ENCODE measurements around the gene CYTH4. TPM values are rescaled to one million over a fixed set of nuclear protein-coding genes. Genes with fewer than 3 reads are reported as not detected.

CYTH4 gene
- total RNA-seq, 2 donors from 2014 or later: 50.8 to 78.0 TPM

DNA sequence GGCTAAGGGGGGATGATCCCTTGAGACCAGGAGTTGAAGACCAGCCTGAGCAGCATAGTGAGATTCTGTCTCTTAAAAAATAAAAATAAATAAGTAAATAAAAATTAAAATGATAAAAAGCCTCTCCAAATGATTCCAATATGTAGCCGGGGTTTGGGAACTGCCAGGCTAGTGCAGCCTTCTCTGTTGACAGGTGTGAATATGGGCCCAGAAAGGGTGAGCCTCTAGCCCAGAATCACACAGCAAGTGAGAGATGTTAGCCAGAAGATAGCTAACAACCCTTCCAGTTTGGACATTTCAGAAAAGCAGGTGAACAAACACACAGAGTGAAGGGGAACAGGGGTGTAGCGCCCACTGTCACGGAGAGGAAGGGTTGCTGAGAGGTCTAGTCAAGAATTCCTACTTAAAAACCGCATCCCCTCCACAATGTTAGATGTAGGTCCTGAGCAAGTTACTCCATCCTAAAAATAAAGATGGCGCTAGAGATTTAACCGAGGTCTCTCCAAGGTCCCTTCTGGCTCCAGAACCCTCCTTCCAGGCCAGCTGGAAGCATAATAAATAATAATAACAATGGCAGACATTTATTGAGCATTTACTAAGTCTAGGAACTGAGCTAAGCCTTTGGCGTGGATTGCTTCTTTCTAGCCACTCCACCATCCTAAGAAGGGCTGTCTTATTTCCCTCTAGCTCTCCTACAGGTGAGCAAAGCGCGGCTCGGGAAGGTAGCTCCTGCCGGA, 51.6 kb downstream of the CYTH4 start:
- ATAC-seq (ENCODE audit: insufficient number of reproducible peaks, low FRiP score, low read depth) (no peak), DNase-seq (ENCODE audit: low spot score) (no peak)
- Histone ChIP-seq H3K36me3 (no peaks in the 10 kb centered on the region), H3K4me3 (no peak overlapping the region), H3K4me1 (ENCODE audit: control insufficient read depth in 1 of 2, low read depth in 2 of 2) (no peaks in the 10 kb centered on the region), H3K27me3 (replicated peaks; ENCODE audit: insufficient read depth) (peaks cover 17% of the 10 kb centered on the region), H3K27ac (no peak overlapping the region), H3K9me3 (no peaks in the 10 kb centered on the region)
- TF ChIP-seq, protein P1, sequence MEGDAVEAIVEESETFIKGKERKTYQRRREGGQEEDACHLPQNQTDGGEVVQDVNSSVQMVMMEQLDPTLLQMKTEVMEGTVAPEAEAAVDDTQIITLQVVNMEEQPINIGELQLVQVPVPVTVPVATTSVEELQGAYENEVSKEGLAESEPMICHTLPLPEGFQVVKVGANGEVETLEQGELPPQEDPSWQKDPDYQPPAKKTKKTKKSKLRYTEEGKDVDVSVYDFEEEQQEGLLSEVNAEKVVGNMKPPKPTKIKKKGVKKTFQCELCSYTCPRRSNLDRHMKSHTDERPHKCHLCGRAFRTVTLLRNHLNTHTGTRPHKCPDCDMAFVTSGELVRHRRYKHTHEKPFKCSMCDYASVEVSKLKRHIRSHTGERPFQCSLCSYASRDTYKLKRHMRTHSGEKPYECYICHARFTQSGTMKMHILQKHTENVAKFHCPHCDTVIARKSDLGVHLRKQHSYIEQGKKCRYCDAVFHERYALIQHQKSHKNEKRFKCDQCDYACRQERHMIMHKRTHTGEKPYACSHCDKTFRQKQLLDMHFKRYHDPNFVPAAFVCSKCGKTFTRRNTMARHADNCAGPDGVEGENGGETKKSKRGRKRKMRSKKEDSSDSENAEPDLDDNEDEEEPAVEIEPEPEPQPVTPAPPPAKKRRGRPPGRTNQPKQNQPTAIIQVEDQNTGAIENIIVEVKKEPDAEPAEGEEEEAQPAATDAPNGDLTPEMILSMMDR (IDR thresholded peaks at IDR 0.05): no peak

DNA sequence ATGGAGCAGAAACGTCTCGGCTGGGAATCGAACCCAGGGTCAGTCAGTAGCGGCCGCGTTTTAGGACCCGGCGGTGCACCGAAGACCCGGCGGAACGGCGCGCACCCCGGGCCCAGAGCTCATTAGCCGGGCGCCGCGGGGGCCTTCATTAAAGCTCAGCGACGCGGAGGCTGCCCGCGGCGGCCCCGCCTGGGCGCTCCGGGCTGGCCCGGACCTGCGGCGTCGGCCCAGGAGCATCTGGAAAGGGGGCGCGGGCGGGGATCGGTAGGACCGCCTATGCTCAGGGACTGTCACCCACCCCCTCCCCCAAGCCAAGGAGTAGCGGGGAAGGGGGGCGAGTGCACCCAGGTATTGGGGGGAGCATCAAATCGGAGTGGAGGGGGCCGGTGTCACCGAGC, 52.2 kb downstream of the CYTH4 start:
- ATAC-seq (ENCODE audit: insufficient number of reproducible peaks, low FRiP score, low read depth) (no peak), DNase-seq (ENCODE audit: low spot score) (no peak)
- H3K4me1 ChIP-seq (ENCODE audit: control insufficient read depth in 1 of 2, low read depth in 2 of 2): no peaks in the 10 kb centered on the region
- peaks cover 17% of the 10 kb centered on the region for H3K27me3 ChIP-seq (replicated peaks; ENCODE audit: insufficient read depth)
- TF ChIP-seq, protein P1 (IDR thresholded peaks at IDR 0.05): no peak
- no peak overlapping the region for H3K27ac ChIP-seq
- H3K9me3 ChIP-seq: no peaks in the 10 kb centered on the region
- no peak overlapping the region for H3K4me3 ChIP-seq
- no peaks in the 10 kb centered on the region for H3K36me3 ChIP-seq

DNA sequence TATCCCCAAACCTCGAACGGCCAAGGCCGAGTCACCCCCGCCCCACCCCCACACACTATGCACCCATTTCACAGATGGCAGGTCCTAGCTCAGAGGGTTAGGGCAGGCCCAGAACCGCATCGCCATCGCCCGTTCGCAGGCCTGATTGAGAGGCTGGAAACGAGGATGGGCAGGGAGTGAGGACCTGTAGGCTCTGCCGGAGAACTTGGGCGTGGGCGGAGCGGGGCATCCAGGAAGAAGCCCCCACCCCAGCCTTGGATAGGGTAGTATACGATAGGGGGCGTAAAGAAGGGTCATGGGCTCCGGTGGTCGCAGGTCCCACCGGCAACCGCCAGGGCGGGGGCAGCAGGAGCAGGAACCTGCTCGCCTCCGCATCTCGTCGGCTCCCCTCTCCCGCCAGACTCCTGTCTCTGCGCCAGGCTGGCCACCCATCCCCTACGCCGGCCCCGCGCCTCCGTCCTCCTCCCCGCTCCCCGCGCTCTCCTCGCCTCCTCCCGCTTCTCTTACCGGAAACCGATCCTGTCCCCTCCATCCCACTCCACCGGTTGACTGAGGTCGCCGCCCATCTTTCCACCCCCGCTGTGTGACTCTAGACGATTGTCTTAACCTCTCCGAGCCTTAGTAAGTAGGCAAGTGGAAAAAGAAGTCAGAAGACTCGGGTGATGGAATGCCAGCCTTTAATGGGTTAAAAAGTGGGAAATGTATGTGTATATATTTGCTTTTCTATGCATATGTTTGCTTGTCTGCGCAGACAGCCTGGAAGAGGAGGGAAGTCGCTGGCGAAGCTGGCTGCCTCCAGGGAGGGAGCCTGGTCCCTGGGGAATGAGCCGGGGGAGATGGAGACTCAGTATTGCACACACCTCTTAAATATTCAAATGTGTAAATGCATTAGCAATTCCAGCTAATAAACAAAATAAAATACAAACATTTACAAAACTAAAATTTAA, 52.8 kb downstream of the CYTH4 start:
- ATAC-seq (ENCODE audit: insufficient number of reproducible peaks, low FRiP score, low read depth): no peak

DNA sequence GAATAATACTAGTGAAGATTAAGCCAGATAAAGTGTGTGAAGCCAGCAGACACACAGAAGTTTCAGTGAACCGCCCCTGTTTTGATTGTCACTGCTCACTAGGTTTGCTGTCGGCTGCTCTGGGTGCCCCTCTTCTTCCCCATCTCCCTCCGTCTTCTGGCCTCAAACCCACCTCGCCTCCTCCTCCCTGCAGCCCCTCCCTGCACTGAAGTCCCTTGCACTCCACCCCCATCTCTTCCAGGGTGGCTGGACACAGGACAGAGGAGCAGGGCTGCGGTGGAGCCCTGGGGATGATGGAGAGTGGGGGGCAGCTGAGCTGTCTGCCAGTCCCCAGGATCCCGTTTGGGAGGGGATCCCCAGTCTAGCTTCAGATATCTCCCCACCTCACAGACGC, 53.5 kb downstream of the CYTH4 start:
- Histone ChIP-seq H3K9me3 (no peaks in the 10 kb centered on the region), H3K4me1 (ENCODE audit: control insufficient read depth in 1 of 2, low read depth in 2 of 2) (no peaks in the 10 kb centered on the region), H3K36me3 (no peaks in the 10 kb centered on the region), H3K27me3 (replicated peaks; ENCODE audit: insufficient read depth) (peaks cover 17% of the 10 kb centered on the region), H3K4me3 (no peak overlapping the region), H3K27ac (no peak overlapping the region)
- ATAC-seq (ENCODE audit: insufficient number of reproducible peaks, low FRiP score, low read depth): no peak
- DNase-seq (ENCODE audit: low spot score): no peak
- TF ChIP-seq, protein P1 (IDR thresholded peaks at IDR 0.05): no peak

More for the DNA sequence above, 52.8 kb downstream of the CYTH4 start:
- DNase-seq (ENCODE audit: low spot score): no peak
- H3K9me3 ChIP-seq: no peaks in the 10 kb centered on the region
- peaks cover 17% of the 10 kb centered on the region for H3K27me3 ChIP-seq (replicated peaks; ENCODE audit: insufficient read depth)
- no peak overlapping the region for H3K27ac ChIP-seq
- H3K4me3 ChIP-seq: no peak overlapping the region
- H3K36me3 ChIP-seq: no peaks in the 10 kb centered on the region
- TF ChIP-seq, protein P1 (IDR thresholded peaks at IDR 0.05): no peak
- no peaks in the 10 kb centered on the region for H3K4me1 ChIP-seq (ENCODE audit: control insufficient read depth in 1 of 2, low read depth in 2 of 2)

- H3K27ac ChIP-seq: no peak overlapping the region
- peaks cover 17% of the 10 kb centered on the region for H3K27me3 ChIP-seq (replicated peaks; ENCODE audit: insufficient read depth)
- ATAC-seq (ENCODE audit: insufficient number of reproducible peaks, low FRiP score, low read depth): no peak
- TF ChIP-seq, protein P1 (IDR thresholded peaks at IDR 0.05): no peak
- H3K4me1 ChIP-seq (ENCODE audit: control insufficient read depth in 1 of 2, low read depth in 2 of 2): no peaks in the 10 kb centered on the region
- H3K36me3 ChIP-seq: no peaks in the 10 kb centered on the region
- DNase-seq (ENCODE audit: low spot score): no peak
- no peaks in the 10 kb centered on the region for H3K9me3 ChIP-seq
- H3K4me3 ChIP-seq: no peak overlapping the region
These were observed 54.3 kb downstream of the CYTH4 start for GRCh38 chr22:37336579-37336978.

All from thoracic aorta (tissue), 2 donors.